Keratinocyte (primary cell): Measurements from ENCODE around the gene LRRC42. TPM values are rescaled to one million over a fixed set of nuclear protein-coding genes. Genes with fewer than 3 reads are reported as not detected.

Experiments
- DNase-seq: peaks from one replicate; pipeline ENCODE4 v3.0.0-alpha.2; 2011; ENCODE audit warnings: low read depth, missing footprints, low spot score
- FAIRE-seq: peaks from 2 replicates; lab custom pipeline; 2011; peaks lifted over from hg19 to GRCh38; lab: Jason Lieb, UNC
- H2AFZ ChIP-seq: 2 replicates; pipeline ENCODE4 v1.6.0; 2012; ENCODE audit warnings: low read length, control low read depth, inconsistent platforms; ENCODE audit not compliant: control insufficient read depth
- H3K27ac ChIP-seq: 2 replicates; pipeline ENCODE4 v1.5.1; 2011; ENCODE audit warnings: low read length; ENCODE audit not compliant: control insufficient read depth, insufficient read depth
- H3K27me3 ChIP-seq: 3 replicates; pipeline ENCODE4 v1.6.0; 2011; ENCODE audit warnings: low read length; ENCODE audit not compliant: control insufficient read depth, insufficient read depth; ENCODE audit errors: extremely low read depth
- H3K36me3 ChIP-seq, 2 experiments: 2 replicates in 1 of 2; 3 replicates in 1 of 2; pipeline ENCODE4 v1.5.1; 2011; ENCODE audit warnings: low read length in 2 of 2, mild to moderate bottlenecking in 1 of 2; ENCODE audit not compliant: control insufficient read depth in 2 of 2, insufficient read depth in 2 of 2; ENCODE audit errors: extremely low read depth in 1 of 2
- H3K4me1 ChIP-seq: 3 replicates; pipeline ENCODE4 v1.5.1; 2011; ENCODE audit warnings: low read length; ENCODE audit not compliant: control insufficient read depth, insufficient read depth; ENCODE audit errors: extremely low read depth
- H3K4me2 ChIP-seq: 3 replicates; pipeline ENCODE4 v1.6.0; 2011; ENCODE audit warnings: low read depth, low read length; ENCODE audit not compliant: control insufficient read depth, insufficient read depth; ENCODE audit errors: extremely low read depth
- H3K4me3 ChIP-seq, 3 experiments: fragments of 200-600 bp in 1 of 3; sonication (generic) in 1 of 3; 2 replicates in 2 of 3; 3 replicates in 1 of 3; pipeline ENCODE4 v1.5.1; 2011 to 2016; ENCODE audit warnings: low read length in 3 of 3, mild to moderate bottlenecking in 3 of 3, control low read depth in 2 of 3, inconsistent platforms in 1 of 3, low read depth in 1 of 3, mixed read lengths in 1 of 3, mixed run types in 1 of 3, moderate library complexity in 1 of 3; ENCODE audit not compliant: control insufficient read depth in 2 of 3, insufficient read depth in 2 of 3; ENCODE audit errors: extremely low read depth in 1 of 3
- H3K79me2 ChIP-seq: 2 replicates; pipeline ENCODE4 v1.6.0; 2012; ENCODE audit warnings: low read length; ENCODE audit not compliant: control insufficient read depth, insufficient read depth
- H3K9ac ChIP-seq: 3 replicates; pipeline ENCODE4 v1.6.0; 2011; ENCODE audit warnings: low read length; ENCODE audit not compliant: control insufficient read depth, insufficient read depth; ENCODE audit errors: extremely low read depth
- H3K9me1 ChIP-seq: 3 replicates; pipeline ENCODE4 v1.6.0; 2011; ENCODE audit warnings: low read length; ENCODE audit not compliant: control insufficient read depth, insufficient read depth; ENCODE audit errors: extremely low read depth
- H3K9me3 ChIP-seq: 2 replicates; pipeline ENCODE4 v1.5.1; 2012; ENCODE audit warnings: low read depth, low read length; ENCODE audit not compliant: control insufficient read depth
- H4K20me1 ChIP-seq: 3 replicates; pipeline ENCODE4 v1.6.0; 2011; ENCODE audit warnings: low read length; ENCODE audit not compliant: control insufficient read depth, insufficient read depth; ENCODE audit errors: extremely low read depth
- EZH2 ChIP-seq: IDR thresholded peaks from one replicate; pipeline ENCODE4 v1.6.1; 2012; ENCODE audit warnings: inconsistent platforms, mild to moderate bottlenecking, low read length, moderate library complexity
- dilution Hi-C: fragments of 300-500 bp; cut with MboI; formaldehyde crosslinking; loops from one replicate; pipeline ENCODE4 v1.7.0; 2020; ENCODE audit warnings: low sequenced_read_pairs; ENCODE audit not compliant: extremely low pct_ligation_motif_present
- polyA plus RNA-seq, 5 experiments: library from polyadenylated mRNA; depleted of rRNA in 3 of 5; stranded (reverse) in 3 of 5; stranded (forward) in 1 of 5; unstranded in 1 of 5; fragments of >200 nt; gene quantifications; 1 replicate in 1 of 5; 2 replicates in 3 of 5; 3 replicates in 1 of 5; pipeline versions ENCODE4 v1.2.1 to v1.2.3, GENCODE V29; 2011 to 2012; ENCODE audit warnings: missing spikeins in 2 of 5, low read depth in 1 of 5, low replicate concordance in 1 of 5
- TF ChIP-seq, protein P1 (sequence below), 3 experiments: IDR thresholded peaks in 1 of 3; conservative IDR thresholded peaks in 1 of 3; optimal IDR thresholded peaks in 1 of 3; 2 replicates in 2 of 3; 3 replicates in 1 of 3; pipeline versions ENCODE3 to v1.5.1; 2011; ENCODE audit warnings: low read length in 3 of 3, mild to moderate bottlenecking in 3 of 3, moderate library complexity in 2 of 3, control low read depth in 1 of 3, inconsistent platforms in 1 of 3; ENCODE audit not compliant: insufficient read depth in 2 of 3; ENCODE audit errors: extremely low read depth in 1 of 3

Gene LRRC42
- polyA plus RNA-seq, 1 donor (not counting 4 experiments of a cell fraction or from before 2014, with no cell fraction given) = 61.8 TPM

DNA sequence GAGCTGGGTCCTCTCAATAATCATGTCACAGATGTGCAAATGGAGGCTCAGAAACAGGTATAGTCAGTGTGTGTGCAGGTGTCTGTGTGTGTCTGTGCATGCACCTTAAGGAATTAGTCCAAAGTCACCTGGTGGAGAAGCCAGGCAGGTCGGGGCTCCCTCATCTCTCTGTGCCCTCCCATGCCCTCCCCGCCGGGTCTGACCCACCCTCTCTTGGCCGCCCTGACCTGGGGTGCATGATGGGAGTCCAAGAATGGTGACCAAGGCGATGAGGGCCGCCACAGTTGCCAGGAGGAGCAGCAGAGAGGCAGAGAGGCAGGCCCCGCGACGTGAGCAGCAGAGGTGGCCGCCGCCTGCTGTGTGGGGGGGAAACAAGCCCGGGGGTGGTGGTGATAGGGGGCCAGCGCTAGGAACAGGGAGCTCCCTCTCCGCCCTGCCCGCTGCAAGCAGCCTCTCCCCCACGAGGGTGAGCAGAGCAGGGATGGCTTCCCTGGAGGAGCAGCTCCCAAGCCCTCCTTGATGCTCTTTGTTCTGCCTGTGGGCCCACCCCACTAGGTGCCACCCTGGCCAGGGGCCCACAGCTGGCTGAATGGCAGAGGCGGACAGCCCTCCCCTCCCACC, 68.0 kb downstream of the LRRC42 start:
- no peak overlapping the region for H3K4me3 ChIP-seq
- H3K27me3 ChIP-seq = peaks cover 17% of the 10 kb centered on the region
- no peaks in the 10 kb centered on the region for H3K79me2 ChIP-seq
- H3K9ac ChIP-seq = no peak overlapping the region
- H3K4me1 ChIP-seq = peaks cover 12% of the 10 kb centered on the region
- dilution Hi-C loops = no loop called here
- H3K27ac ChIP-seq = no peak overlapping the region
- DNase-seq (no peak), FAIRE-seq (no peak)
- no peaks in the 10 kb centered on the region for H3K9me3 ChIP-seq
- no peak for TF ChIP-seq EZH2
- TF ChIP-seq, protein P1, sequence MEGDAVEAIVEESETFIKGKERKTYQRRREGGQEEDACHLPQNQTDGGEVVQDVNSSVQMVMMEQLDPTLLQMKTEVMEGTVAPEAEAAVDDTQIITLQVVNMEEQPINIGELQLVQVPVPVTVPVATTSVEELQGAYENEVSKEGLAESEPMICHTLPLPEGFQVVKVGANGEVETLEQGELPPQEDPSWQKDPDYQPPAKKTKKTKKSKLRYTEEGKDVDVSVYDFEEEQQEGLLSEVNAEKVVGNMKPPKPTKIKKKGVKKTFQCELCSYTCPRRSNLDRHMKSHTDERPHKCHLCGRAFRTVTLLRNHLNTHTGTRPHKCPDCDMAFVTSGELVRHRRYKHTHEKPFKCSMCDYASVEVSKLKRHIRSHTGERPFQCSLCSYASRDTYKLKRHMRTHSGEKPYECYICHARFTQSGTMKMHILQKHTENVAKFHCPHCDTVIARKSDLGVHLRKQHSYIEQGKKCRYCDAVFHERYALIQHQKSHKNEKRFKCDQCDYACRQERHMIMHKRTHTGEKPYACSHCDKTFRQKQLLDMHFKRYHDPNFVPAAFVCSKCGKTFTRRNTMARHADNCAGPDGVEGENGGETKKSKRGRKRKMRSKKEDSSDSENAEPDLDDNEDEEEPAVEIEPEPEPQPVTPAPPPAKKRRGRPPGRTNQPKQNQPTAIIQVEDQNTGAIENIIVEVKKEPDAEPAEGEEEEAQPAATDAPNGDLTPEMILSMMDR (optimal IDR thresholded peaks at IDR 0.05 in 1 of 3, IDR thresholded peaks at IDR 0.05 in 1 of 3, conservative IDR thresholded peaks at IDR 0.05 in 1 of 3; ENCODE audit: extremely low read depth in 1 of 3, insufficient read depth in 2 of 3, low read length in 3 of 3) = no peak
- H3K36me3 ChIP-seq = no peaks in the 10 kb centered on the region
- H2AFZ ChIP-seq = no peak overlapping the region
- H4K20me1 ChIP-seq = no peaks in the 10 kb centered on the region
- H3K9me1 ChIP-seq = no peaks in the 10 kb centered on the region
- H3K4me2 ChIP-seq = no peak overlapping the region

DNA sequence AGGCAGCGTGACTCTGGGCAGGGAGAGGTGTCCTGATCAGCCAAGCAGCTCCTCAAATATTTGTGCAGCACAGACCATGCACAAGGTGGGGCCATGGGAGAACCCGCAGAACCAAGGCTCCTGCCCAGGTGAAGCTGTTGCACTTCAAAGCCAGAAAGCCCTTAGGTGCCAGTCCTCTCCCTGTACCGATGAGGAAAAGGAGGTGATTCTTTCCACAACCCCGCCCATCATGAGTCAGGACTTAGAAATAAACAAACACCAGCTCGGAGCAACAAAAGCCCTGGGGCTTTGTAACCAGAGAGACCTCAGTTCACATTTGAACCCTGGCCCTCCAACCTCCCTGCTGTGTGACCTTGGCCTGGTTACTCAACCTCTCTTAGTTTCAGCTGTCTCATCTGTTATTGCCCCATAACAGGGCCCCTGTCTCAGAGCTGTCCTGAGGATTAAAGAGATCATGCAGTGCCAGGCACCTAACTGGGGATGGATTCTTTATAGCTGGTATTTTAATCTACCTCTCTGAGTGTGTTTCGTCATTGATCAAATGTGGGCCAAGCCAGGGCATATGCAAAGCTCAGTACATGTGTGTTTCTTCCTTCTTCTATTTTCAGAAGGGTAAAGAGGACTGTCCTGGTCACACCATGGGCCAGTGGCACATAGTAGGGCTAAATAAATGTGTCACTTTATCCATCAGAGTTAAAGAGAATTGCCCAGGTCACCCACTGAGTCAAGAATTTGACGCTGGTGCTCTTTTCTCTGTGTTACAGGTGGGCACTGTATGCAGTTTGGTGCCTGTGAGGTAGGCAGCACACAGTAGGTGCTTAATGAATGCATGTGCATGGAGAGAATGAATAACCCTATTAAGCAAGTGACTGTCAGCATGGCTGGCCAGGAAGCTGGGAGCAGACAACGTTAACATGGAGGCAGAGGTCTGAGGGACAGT, 70.5 kb downstream of the LRRC42 start:
- Histone ChIP-seq H3K27me3 (peaks cover 11% of the 10 kb centered on the region), H3K27ac (peak overlapping the region; percentile 2), H3K9me1 (no peaks in the 10 kb centered on the region), H2AFZ (no peak overlapping the region), H4K20me1 (no peaks in the 10 kb centered on the region), H3K9me3 (no peaks in the 10 kb centered on the region), H3K36me3 (no peaks in the 10 kb centered on the region), H3K4me1 (peaks cover 12% of the 10 kb centered on the region), H3K79me2 (no peaks in the 10 kb centered on the region), H3K4me2 (peak overlapping the region; percentile 9), H3K4me3 (no peak overlapping the region), H3K9ac (no peak overlapping the region)
- dilution Hi-C loops = no loop called here
- no peak for TF ChIP-seq EZH2
- DNase-seq = peak; percentile 65
- FAIRE-seq = peak; percentile 69

Other genes starting within 250 kb of the LRRC42 start
- not detected in 3 replicates for gene GLIS1, start 207.2 kb upstream of the LRRC42 start, polyA plus RNA-seq
- gene NDC1, start 108.1 kb upstream of the LRRC42 start, polyA plus RNA-seq = 24.5 to 36.1 TPM (median 30.5 TPM) in 3 replicates
- 36.3 to 45.7 TPM (median 43.3 TPM) in 3 replicates for gene YIPF1, start 56.6 kb upstream of the LRRC42 start, polyA plus RNA-seq
- not detected in 3 replicates for gene DIO1, start 52.2 kb upstream of the LRRC42 start, polyA plus RNA-seq
- gene IFT25, start 651 bp upstream of the LRRC42 start, polyA plus RNA-seq = 24.5 to 64.3 TPM (median 26.4 TPM) in 3 replicates
- gene LDLRAD1, start 71.8 kb downstream of the LRRC42 start, polyA plus RNA-seq = not detected in 3 replicates
- gene TMEM59, start 106.9 kb downstream of the LRRC42 start, polyA plus RNA-seq = 188 to 399 TPM (median 342 TPM) in 3 replicates
- 3.5 to 5.2 TPM (median 4.3 TPM) in 3 replicates for gene TCEANC2, start 107.3 kb downstream of the LRRC42 start, polyA plus RNA-seq
- gene CDCP2, start 206.7 kb downstream of the LRRC42 start, polyA plus RNA-seq = not detected in 3 replicates